Pulmonary artery endothelial cell (primary cell): ENCODE results near the gene PRICKLE2. TPM values are rescaled to one million over a fixed set of nuclear protein-coding genes. Genes with fewer than 3 reads are reported as not detected.

Experiments
- DNase-seq: peaks from one replicate; pipeline ENCODE4 v3.0.0-alpha.2; 2011; ENCODE audit warnings: low read depth, low spot score
- total RNA-seq: library from RNA; depleted of rRNA; stranded (reverse); fragments of >200 nt; gene quantifications from 2 replicates; pipeline ENCODE4 v1.2.3, GENCODE V29; 2014

Gene PRICKLE2
- total RNA-seq, 1 donor from 2014 or later: 4.9 TPM

- DNase-seq: no peak
These were observed 91.3 kb downstream of the PRICKLE2 start for GRCh38 chr3:64133987-64134386.

GRCh38 chr3:64133272-64133671 is 92.0 kb downstream of the PRICKLE2 start:
- no peak for DNase-seq

- no peak for DNase-seq
These were observed 93.4 kb downstream of the PRICKLE2 start for GRCh38 chr3:64131725-64132469.

GRCh38 chr3:64130436-64130835 is 94.8 kb downstream of the PRICKLE2 start:
- no peak for DNase-seq

GRCh38 chr3:64129581-64129980 is 95.7 kb downstream of the PRICKLE2 start:
- DNase-seq: no peak

- DNase-seq: no peak
These were observed 96.2 kb downstream of the PRICKLE2 start for GRCh38 chr3:64129106-64129505.

GRCh38 chr3:64125561-64125960 is 99.7 kb downstream of the PRICKLE2 start:
- DNase-seq: no peak

- no peak for DNase-seq
These were observed 101.3 kb downstream of the PRICKLE2 start for GRCh38 chr3:64123931-64124330.

- DNase-seq: no peak
These were observed 102.8 kb downstream of the PRICKLE2 start for GRCh38 chr3:64122476-64122875.

- DNase-seq: no peak
These were observed 103.4 kb downstream of the PRICKLE2 start for GRCh38 chr3:64121750-64122311.

- DNase-seq: no peak
These were observed 104.4 kb downstream of the PRICKLE2 start for GRCh38 chr3:64120876-64121275.

- DNase-seq: no peak
These were observed 107.8 kb downstream of the PRICKLE2 start for GRCh38 chr3:64117483-64117882.

- no peak for DNase-seq
These were observed 110.6 kb downstream of the PRICKLE2 start for GRCh38 chr3:64114651-64115050.

- DNase-seq: no peak
These were observed 113.4 kb downstream of the PRICKLE2 start for GRCh38 chr3:64111872-64112271.

- no peak for DNase-seq
These were observed 114.2 kb downstream of the PRICKLE2 start for GRCh38 chr3:64111083-64111482.

- no peak for DNase-seq
These were observed 115.2 kb downstream of the PRICKLE2 start for GRCh38 chr3:64110071-64110470.

- DNase-seq: no peak
These were observed 115.8 kb downstream of the PRICKLE2 start for GRCh38 chr3:64109438-64109837.

GRCh38 chr3:64108784-64109317 is 116.4 kb downstream of the PRICKLE2 start:
- DNase-seq: no peak

GRCh38 chr3:64108231-64108630 is 117.0 kb downstream of the PRICKLE2 start:
- DNase-seq: no peak

GRCh38 chr3:64107190-64107589 is 118.1 kb downstream of the PRICKLE2 start:
- DNase-seq: no peak

GRCh38 chr3:64105816-64106215 is 119.5 kb downstream of the PRICKLE2 start:
- DNase-seq: no peak

- DNase-seq: no peak
These were observed 120.6 kb downstream of the PRICKLE2 start for GRCh38 chr3:64104691-64105111.

GRCh38 chr3:64104006-64104405 is 121.3 kb downstream of the PRICKLE2 start:
- no peak for DNase-seq
